ENCODE measurements around the gene PACSIN3.

GRCh38 chr11:47157805-47158204, 28.4 kb downstream of the PACSIN3 start:
- TF ChIP-seq CTCF (IDR thresholded peaks at IDR 0.05) (no peak), POLR2A (IDR thresholded peaks at IDR 0.05) (no peak), EP300 (IDR thresholded peaks at IDR 0.05) (no peak), POLR2AphosphoS5 (IDR thresholded peaks at IDR 0.05) (no peak)

Data from sigmoid colon (tissue), 4 donors.